Skeletal muscle tissue (tissue), 4 donors: ENCODE data around the gene EDN2. TPM values are rescaled to one million over a fixed set of nuclear protein-coding genes. Genes with fewer than 3 reads are reported as not detected.

Experiments used
- H3K27ac ChIP-seq: one replicate; pipeline ENCODE4 v1.7.0; 2013; ENCODE audit warnings: mild to moderate bottlenecking, low read depth, low read length, inconsistent platforms
- H3K27me3 ChIP-seq, 3 donors: one replicate each; pipeline ENCODE4 v1.7.0; 2013; ENCODE audit warnings: low read length in 3 of 3; ENCODE audit not compliant: control insufficient read depth in 3 of 3, insufficient read depth in 3 of 3
- H3K36me3 ChIP-seq, 3 donors: one replicate each; pipeline ENCODE4 v1.7.0; 2013; ENCODE audit warnings: low read length in 3 of 3; ENCODE audit not compliant: control insufficient read depth in 3 of 3, insufficient read depth in 3 of 3
- H3K4me1 ChIP-seq, 3 donors: one replicate each; pipeline ENCODE4 v1.7.0; 2013; ENCODE audit warnings: low read length in 3 of 3, mild to moderate bottlenecking in 3 of 3; ENCODE audit not compliant: control insufficient read depth in 3 of 3, insufficient read depth in 3 of 3
- H3K4me3 ChIP-seq, 3 donors: one replicate each; pipeline ENCODE4 v1.7.0; 2013; ENCODE audit warnings: low read length in 3 of 3
- H3K9ac ChIP-seq, 3 donors: one replicate each; pipeline ENCODE4 v1.7.0; 2013; ENCODE audit warnings: low read length in 3 of 3, mild to moderate bottlenecking in 3 of 3, moderate library complexity in 2 of 3, low read depth in 1 of 3
- H3K9me3 ChIP-seq, 3 donors: one replicate each; pipeline ENCODE4 v1.7.0; 2013; ENCODE audit warnings: low read length in 3 of 3; ENCODE audit not compliant: control insufficient read depth in 3 of 3
- total RNA-seq: library from RNA; depleted of rRNA; stranded (reverse); fragments of >200 nt; gene quantifications from one replicate; pipeline ENCODE4 v1.2.3, GENCODE V29; 2014
- donor health status: Osteomylitis.

The EDN2 gene
- total RNA-seq, 1 donor from 2014 or later: not detected

GRCh38 chr1:41467673-41468072, 16.8 kb downstream of the EDN2 start:
- H3K4me3 ChIP-seq: no peak overlapping the region

GRCh38 chr1:41466146-41466545, 18.3 kb downstream of the EDN2 start:
- Histone ChIP-seq H3K4me1 (no peaks in the 10 kb centered on the region), H3K27me3 (peaks cover 0 to 9% (median 0%) of the 10 kb centered on the region in 3 donors), H3K4me3 (no peak overlapping the region), H3K36me3 (no peaks in the 10 kb centered on the region), H3K9me3 (no peaks in the 10 kb centered on the region), H3K27ac (no peak overlapping the region), H3K9ac (no peak overlapping the region)

More at GRCh38 chr1:41467673-41468072, 16.8 kb downstream of the EDN2 start:
- H3K4me1 ChIP-seq: no peaks in the 10 kb centered on the region
- H3K36me3 ChIP-seq: no peaks in the 10 kb centered on the region
- H3K27ac ChIP-seq: no peak overlapping the region
- peaks cover 0 to 9% (median 0%) of the 10 kb centered on the region in 3 donors for H3K27me3 ChIP-seq
- no peak overlapping the region for H3K9ac ChIP-seq
- H3K9me3 ChIP-seq: no peaks in the 10 kb centered on the region

- Histone ChIP-seq H3K4me3 (no peak overlapping the region), H3K9me3 (no peaks in the 10 kb centered on the region), H3K27me3 (peaks cover 0 to 9% (median 0%) of the 10 kb centered on the region in 3 donors), H3K27ac (no peak overlapping the region), H3K36me3 (no peaks in the 10 kb centered on the region), H3K9ac (no peak overlapping the region), H3K4me1 (no peaks in the 10 kb centered on the region)
These were observed 18.7 kb downstream of the EDN2 start for GRCh38 chr1:41465741-41466140.

- no peak overlapping the region for H3K27ac ChIP-seq
- H3K9me3 ChIP-seq: no peaks in the 10 kb centered on the region
- H3K36me3 ChIP-seq: no peaks in the 10 kb centered on the region
- no peaks in the 10 kb centered on the region for H3K4me1 ChIP-seq
- no peak overlapping the region for H3K4me3 ChIP-seq
- H3K27me3 ChIP-seq: peaks cover 0 to 15% (median 0%) of the 10 kb centered on the region in 3 donors
- no peak overlapping the region for H3K9ac ChIP-seq
These were observed 19.6 kb downstream of the EDN2 start for GRCh38 chr1:41464885-41465284.

GRCh38 chr1:41463516-41463915, 21.0 kb downstream of the EDN2 start:
- no peak overlapping the region for H3K4me3 ChIP-seq
- no peaks in the 10 kb centered on the region for H3K4me1 ChIP-seq
- H3K36me3 ChIP-seq: no peaks in the 10 kb centered on the region
- no peaks in the 10 kb centered on the region for H3K9me3 ChIP-seq
- peaks cover 0 to 18% (median 0%) of the 10 kb centered on the region in 3 donors for H3K27me3 ChIP-seq
- H3K9ac ChIP-seq: no peak overlapping the region
- H3K27ac ChIP-seq: no peak overlapping the region

- H3K36me3 ChIP-seq: no peaks in the 10 kb centered on the region
- peaks cover 0 to under 1% (median 0%) of the 10 kb centered on the region in 3 donors for H3K4me1 ChIP-seq
- no peak overlapping the region for H3K9ac ChIP-seq
- H3K27ac ChIP-seq: no peak overlapping the region
- H3K27me3 ChIP-seq: peaks cover 0 to 17% (median 0%) of the 10 kb centered on the region in 3 donors
- no peak overlapping the region for H3K4me3 ChIP-seq
- no peaks in the 10 kb centered on the region for H3K9me3 ChIP-seq
These were observed 21.8 kb downstream of the EDN2 start for GRCh38 chr1:41462680-41463004.

- Histone ChIP-seq H3K27ac (no peak overlapping the region), H3K27me3 (peaks cover 0 to 11% (median 0%) of the 10 kb centered on the region in 3 donors), H3K4me3 (no peak overlapping the region), H3K9me3 (no peaks in the 10 kb centered on the region), H3K9ac (no peak overlapping the region), H3K36me3 (no peaks in the 10 kb centered on the region), H3K4me1 (peaks cover 0 to 7% (median 2%) of the 10 kb centered on the region in 3 donors)
These were observed 22.4 kb downstream of the EDN2 start for GRCh38 chr1:41461790-41462679.

GRCh38 chr1:41456847-41457540, 27.5 kb downstream of the EDN2 start:
- H3K27ac ChIP-seq: no peak overlapping the region
- peaks cover 12 to 30% (median 12%) of the 10 kb centered on the region in 3 donors for H3K4me1 ChIP-seq

GRCh38 chr1:41455479-41456332, 28.8 kb downstream of the EDN2 start:
- Histone ChIP-seq H3K4me3 (no peak overlapping the region), H3K36me3 (no peaks in the 10 kb centered on the region), H3K9ac (no peak overlapping the region), H3K9me3 (no peaks in the 10 kb centered on the region), H3K27me3 (peaks cover 0 to 9% (median 0%) of the 10 kb centered on the region in 3 donors), H3K4me1 (peaks cover 12 to 30% (median 12%) of the 10 kb centered on the region in 3 donors), H3K27ac (no peak overlapping the region)

More at GRCh38 chr1:41456847-41457540, 27.5 kb downstream of the EDN2 start:
- no peaks in the 10 kb centered on the region for H3K9me3 ChIP-seq
- H3K9ac ChIP-seq: peak overlapping the region in 2 of 3 donors; percentile 5 to 25
- H3K27me3 ChIP-seq: peaks cover 0 to 9% (median 0%) of the 10 kb centered on the region in 3 donors
- no peak overlapping the region for H3K4me3 ChIP-seq
- H3K36me3 ChIP-seq: no peaks in the 10 kb centered on the region
